H9 (cell line): ENCODE measurements around the gene ADCY1. TPM values are rescaled to one million over a fixed set of nuclear protein-coding genes. Genes with fewer than 3 reads are reported as not detected.

ENCODE experiments used
- DNase-seq: peaks from one replicate; pipeline ENCODE4 v3.0.0-alpha.2; 2017
- H2AFZ ChIP-seq: one replicate; pipeline ENCODE4 v1.6.1; 2013; ENCODE audit warnings: mild to moderate bottlenecking, low read length, control low read depth, moderate library complexity
- H2AK5ac ChIP-seq: 2 replicates; pipeline ENCODE4 v1.6.1; 2013; ENCODE audit warnings: low read length, control low read depth, mixed read lengths; ENCODE audit not compliant: insufficient read length
- H2BK120ac ChIP-seq: one replicate; pipeline ENCODE4 v1.6.1; 2013; ENCODE audit warnings: low read depth, mild to moderate bottlenecking, low read length, control low read depth, inconsistent platforms; ENCODE audit not compliant: poor library complexity, severe bottlenecking
- H2BK12ac ChIP-seq: 2 replicates; pipeline ENCODE4 v1.6.1; 2013; ENCODE audit warnings: low read length, control low read depth, mixed read lengths, low read depth; ENCODE audit not compliant: insufficient read length
- H2BK15ac ChIP-seq: 2 replicates; pipeline ENCODE4 v1.6.1; 2013; ENCODE audit warnings: low read depth, low read length, control low read depth
- H2BK20ac ChIP-seq: one replicate; pipeline ENCODE4 v1.6.1; 2013; ENCODE audit warnings: low read depth, mild to moderate bottlenecking, low read length, control low read depth, inconsistent platforms; ENCODE audit not compliant: poor library complexity, severe bottlenecking
- H2BK5ac ChIP-seq: 2 replicates; pipeline ENCODE4 v1.6.1; 2013; ENCODE audit warnings: low read length, control low read depth, mixed read lengths; ENCODE audit not compliant: insufficient read length
- H3K14ac ChIP-seq: 2 replicates; pipeline ENCODE4 v1.6.1; 2013; ENCODE audit warnings: low read length, control low read depth; ENCODE audit not compliant: insufficient read depth
- H3K18ac ChIP-seq: 2 replicates; pipeline ENCODE4 v1.6.1; 2013; ENCODE audit warnings: low read depth, mild to moderate bottlenecking, mixed read lengths, low read length, control low read depth; ENCODE audit not compliant: insufficient read length
- H3K23ac ChIP-seq: 2 replicates; pipeline ENCODE4 v1.6.1; 2013; ENCODE audit warnings: low read length, control low read depth, mixed read lengths, low read depth; ENCODE audit not compliant: insufficient read length
- H3K23me2 ChIP-seq: 2 replicates; pipeline ENCODE4 v1.6.1; 2013; ENCODE audit warnings: low read depth, mild to moderate bottlenecking, mixed read lengths, low read length, control low read depth; ENCODE audit not compliant: insufficient read length, poor library complexity, severe bottlenecking
- H3K27ac ChIP-seq: 2 replicates; pipeline ENCODE4 v1.5.1; 2013; ENCODE audit warnings: low read length, control low read depth, mixed read lengths, low read depth; ENCODE audit not compliant: insufficient read length
- H3K27me3 ChIP-seq: 2 replicates; pipeline ENCODE4 v1.6.1; 2013; ENCODE audit warnings: low read length, control low read depth, inconsistent platforms; ENCODE audit not compliant: insufficient read depth
- H3K4ac ChIP-seq: 2 replicates; pipeline ENCODE4 v1.6.1; 2013; ENCODE audit warnings: low read depth, mild to moderate bottlenecking, control low read depth, inconsistent platforms, low read length, moderate library complexity
- H3K4me1 ChIP-seq: 2 replicates; pipeline ENCODE4 v1.6.1; 2013; ENCODE audit warnings: low read length, control low read depth, inconsistent platforms; ENCODE audit not compliant: insufficient read depth
- H3K4me2 ChIP-seq: 2 replicates; pipeline ENCODE4 v1.6.1; 2013; ENCODE audit warnings: low read length, control low read depth, mixed read lengths; ENCODE audit not compliant: insufficient read length, insufficient read depth
- H3K56ac ChIP-seq: 2 replicates; pipeline ENCODE4 v1.6.1; 2013; ENCODE audit warnings: low read depth, mild to moderate bottlenecking, mixed read lengths, low read length, control low read depth; ENCODE audit not compliant: insufficient read length
- H3K79me1 ChIP-seq: 2 replicates; pipeline ENCODE4 v1.6.1; 2013; ENCODE audit warnings: low read depth, mild to moderate bottlenecking, moderate library complexity, low read length, control low read depth, inconsistent platforms; ENCODE audit not compliant: insufficient read depth, poor library complexity, severe bottlenecking
- H3K79me2 ChIP-seq: 2 replicates; pipeline ENCODE4 v1.6.1; 2013; ENCODE audit warnings: low read length, control low read depth, inconsistent platforms; ENCODE audit not compliant: insufficient read depth
- H3K9ac ChIP-seq: 2 replicates; pipeline ENCODE4 v1.6.1; 2013; ENCODE audit warnings: low read length, control low read depth, mixed read lengths; ENCODE audit not compliant: insufficient read length; ENCODE audit errors: extremely low read depth
- H3K9me3 ChIP-seq: one replicate; pipeline ENCODE4 v1.6.1; 2013; ENCODE audit warnings: low read depth, low read length, inconsistent platforms; ENCODE audit not compliant: control insufficient read depth
- H3T11ph ChIP-seq: one replicate; pipeline ENCODE4 v1.6.1; 2013; ENCODE audit warnings: mild to moderate bottlenecking, low read length, control low read depth, inconsistent platforms
- H4K20me1 ChIP-seq: one replicate; pipeline ENCODE4 v1.6.1; 2013; ENCODE audit not compliant: control insufficient read depth, insufficient read length, insufficient read depth
- H4K5ac ChIP-seq: 2 replicates; pipeline ENCODE4 v1.6.1; 2013; ENCODE audit warnings: low read depth, mild to moderate bottlenecking, mixed read lengths, low read length, control low read depth; ENCODE audit not compliant: insufficient read length
- H4K8ac ChIP-seq: replicated peaks from 2 replicates; pipeline ENCODE4 v1.6.1; 2013; ENCODE audit warnings: low read length, control low read depth, mixed read lengths, low read depth; ENCODE audit not compliant: insufficient read length
- H4K91ac ChIP-seq: 2 replicates; pipeline ENCODE4 v1.6.1; 2013; ENCODE audit warnings: low read depth, mild to moderate bottlenecking, moderate library complexity, mixed read lengths, low read length, control low read depth; ENCODE audit not compliant: insufficient read length
- H3K27ac Mint-ChIP-seq, 3 experiments: 2 replicates in 2 of 3; 3 replicates in 1 of 3; pipeline ENCODE4 v1.8.0; 2020 to 2021; ENCODE audit warnings: mixed read lengths in 3 of 3, mild to moderate bottlenecking in 1 of 3, moderate library complexity in 1 of 3
- H3K27me3 Mint-ChIP-seq: 2 replicates; pipeline ENCODE4 v1.8.0; 2021; ENCODE audit warnings: low read depth, mild to moderate bottlenecking, moderate library complexity, mixed read lengths
- H3K36me3 Mint-ChIP-seq, 3 experiments: 2 replicates in 2 of 3; 3 replicates in 1 of 3; pipeline ENCODE4 v1.8.0; 2020 to 2021; ENCODE audit warnings: low read depth in 3 of 3, mixed read lengths in 3 of 3; ENCODE audit not compliant: insufficient read depth in 1 of 3
- H3K4me1 Mint-ChIP-seq, 2 experiments: 2 replicates each; pipeline ENCODE4 v1.8.0; 2020; ENCODE audit warnings: mixed read lengths in 2 of 2
- H3K4me3 Mint-ChIP-seq, 2 experiments: 2 replicates in 1 of 2; 3 replicates in 1 of 2; pipeline ENCODE4 v1.8.0; 2020 to 2021; ENCODE audit warnings: mild to moderate bottlenecking in 2 of 2, mixed read lengths in 2 of 2, moderate library complexity in 1 of 2
- H3K9me3 Mint-ChIP-seq, 2 experiments: 2 replicates in 1 of 2; 3 replicates in 1 of 2; pipeline ENCODE4 v1.8.0; 2020; ENCODE audit warnings: mild to moderate bottlenecking in 2 of 2, mixed read lengths in 2 of 2, moderate library complexity in 1 of 2
- WGBS: extraction: QIAGEN DNeasy Blood & Tissue Kit; methylation state at CpG from one replicate; pipeline ENCODE4 v1.1.7; 2013; ENCODE audit warnings: missing lambda C conversion rate, low lambda C conversion rate, mixed read lengths; ENCODE audit not compliant: insufficient read length; ENCODE audit errors: extremely low coverage; 5-methylcytosine and 5-hydroxymethylcytosine counted together
- total RNA-seq: library from RNA; stranded (reverse); gene quantifications from 2 replicates; pipeline ENCODE4 v1.2.1, GENCODE V29; 2021
- TF ChIP-seq, protein P1 (sequence below): fragments of 200-600 bp; sonication (generic); conservative IDR thresholded peaks from 3 replicates; pipeline ENCODE4 v1.8.0; 2021; ENCODE audit warnings: antibody characterized with exemption, mild to moderate bottlenecking

ADCY1 gene
- total RNA-seq, 1 experiment from 2014 or later, result 21.6 TPM

DNA sequence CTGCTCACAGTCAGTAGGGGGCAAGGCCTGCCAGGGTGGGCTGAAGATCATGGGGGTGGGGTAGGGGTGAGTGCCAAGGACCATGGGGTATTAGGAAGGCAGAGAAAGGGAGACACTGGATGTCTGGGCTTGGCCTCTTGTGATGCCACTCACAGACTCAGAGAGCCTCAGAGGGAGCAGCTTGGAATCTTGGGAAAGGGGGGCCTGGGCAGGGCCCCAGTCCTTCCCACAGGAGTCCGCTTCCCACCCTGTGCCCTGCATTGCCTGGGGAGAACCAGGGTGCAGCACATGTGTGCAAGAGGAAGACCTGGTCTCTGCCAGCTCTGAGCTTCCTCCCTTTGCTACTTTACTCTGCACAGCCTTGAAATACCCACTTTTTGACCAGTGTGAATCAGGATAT is 4.3 kb downstream of the ADCY1 start:
- Histone ChIP-seq H3K4me1 (peaks cover 15% of the 10 kb centered on the region; the same call in 1 of the 2 replicates), H2AK5ac (no peak overlapping the region), H3K56ac (no peak overlapping the region), H3K23ac (no peak overlapping the region), H2BK5ac (no peak overlapping the region), H3T11ph (no peak overlapping the region), H2AFZ (no peak overlapping the region), H4K91ac (no peak overlapping the region), H3K27ac (no peak overlapping the region), H2BK120ac (no peak overlapping the region), H2BK15ac (no peak overlapping the region), H3K79me2 (no peaks in the 10 kb centered on the region), H3K18ac (no peak overlapping the region), H3K79me1 (no peaks in the 10 kb centered on the region), H3K23me2 (peaks cover 19% of the 10 kb centered on the region), H3K4ac (no peak overlapping the region), H2BK20ac (no peak overlapping the region), H3K4me2 (no peak overlapping the region), H4K5ac (no peak overlapping the region), H4K8ac (no peak overlapping the region), H3K14ac (no peak overlapping the region), H3K27me3 (peaks cover 20% of the 10 kb centered on the region; the same call in 1 of the 2 replicates), H3K9ac (no peak overlapping the region), H2BK12ac (no peak overlapping the region), H4K20me1 (no peaks in the 10 kb centered on the region), H3K9me3 (no peaks in the 10 kb centered on the region)
- H3K4me3 Mint-ChIP-seq, result no peak overlapping the region
- TF ChIP-seq, protein P1, sequence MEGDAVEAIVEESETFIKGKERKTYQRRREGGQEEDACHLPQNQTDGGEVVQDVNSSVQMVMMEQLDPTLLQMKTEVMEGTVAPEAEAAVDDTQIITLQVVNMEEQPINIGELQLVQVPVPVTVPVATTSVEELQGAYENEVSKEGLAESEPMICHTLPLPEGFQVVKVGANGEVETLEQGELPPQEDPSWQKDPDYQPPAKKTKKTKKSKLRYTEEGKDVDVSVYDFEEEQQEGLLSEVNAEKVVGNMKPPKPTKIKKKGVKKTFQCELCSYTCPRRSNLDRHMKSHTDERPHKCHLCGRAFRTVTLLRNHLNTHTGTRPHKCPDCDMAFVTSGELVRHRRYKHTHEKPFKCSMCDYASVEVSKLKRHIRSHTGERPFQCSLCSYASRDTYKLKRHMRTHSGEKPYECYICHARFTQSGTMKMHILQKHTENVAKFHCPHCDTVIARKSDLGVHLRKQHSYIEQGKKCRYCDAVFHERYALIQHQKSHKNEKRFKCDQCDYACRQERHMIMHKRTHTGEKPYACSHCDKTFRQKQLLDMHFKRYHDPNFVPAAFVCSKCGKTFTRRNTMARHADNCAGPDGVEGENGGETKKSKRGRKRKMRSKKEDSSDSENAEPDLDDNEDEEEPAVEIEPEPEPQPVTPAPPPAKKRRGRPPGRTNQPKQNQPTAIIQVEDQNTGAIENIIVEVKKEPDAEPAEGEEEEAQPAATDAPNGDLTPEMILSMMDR, result no peak
- no CpG with 5 or more reads among the region's 1 CpG for WGBS
- H3K36me3 Mint-ChIP-seq, result no peaks in the 10 kb centered on the region
- H3K4me1 Mint-ChIP-seq, result peaks cover 54 to 62% of the 10 kb centered on the region in 2 experiments
- H3K27me3 Mint-ChIP-seq, result peaks cover 25% of the 10 kb centered on the region
- DNase-seq, result no peak
- no peak overlapping the region for H3K27ac Mint-ChIP-seq
- H3K9me3 Mint-ChIP-seq, result no peaks in the 10 kb centered on the region; a peak in 1 of 5 replicates
